ENCODE data around the gene ADD3. TPM values are rescaled to one million over a fixed set of nuclear protein-coding genes. Genes with fewer than 3 reads are reported as not detected.

ADD3 gene
- total and polyA plus RNA-seq, 2 of the 13 experiments (the other 11 are each of a cell fraction or from before 2014, with no cell fraction given) = 44.7 to 57.5 TPM

DNA sequence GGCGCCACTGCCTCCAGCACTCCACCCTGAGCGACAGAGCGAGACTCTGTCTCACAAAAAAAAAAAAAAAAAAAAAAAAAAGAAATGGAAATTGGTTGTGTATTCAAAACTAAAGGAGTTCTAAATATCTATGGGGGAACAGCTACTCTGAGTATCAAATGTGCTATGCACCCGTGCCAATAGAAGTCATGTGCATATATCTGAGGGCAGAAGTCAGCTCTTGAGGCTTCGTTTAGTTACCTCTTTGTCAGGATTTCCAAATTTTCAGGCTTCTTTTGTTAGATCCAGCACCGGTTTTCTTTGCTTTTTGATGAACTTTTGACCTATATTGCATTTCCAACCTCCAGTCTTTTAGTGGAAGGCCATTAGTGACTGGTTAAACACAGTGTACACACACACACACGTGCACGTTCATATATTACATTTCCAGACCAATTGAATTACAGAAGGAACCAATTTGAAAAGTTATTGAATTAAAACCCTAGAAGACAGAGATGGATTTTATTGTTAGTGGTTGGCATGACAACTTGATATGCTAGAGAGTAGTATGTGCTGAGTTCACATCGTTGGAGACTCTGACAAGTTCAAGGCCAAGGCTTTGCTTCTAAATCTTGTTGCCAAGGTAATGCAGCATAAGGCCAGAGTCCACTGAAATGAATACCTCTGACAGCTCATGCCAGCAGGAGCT lies 33.1 kb upstream of the ADD3 start (continued):
- TF ChIP-seq HNF4A (CRISPR knock-in tag; IDR thresholded peaks at IDR 0.05) (peak; percentile 66), HINFP (CRISPR knock-in tag; IDR thresholded peaks at IDR 0.05; ENCODE audit: low read depth) (no peak), KLF16 (CRISPR knock-in tag; IDR thresholded peaks at IDR 0.05) (no peak), ZFX (CRISPR knock-in tag; IDR thresholded peaks at IDR 0.05; ENCODE audit: low read depth) (no peak), SCMH1 (CRISPR knock-in tag; IDR thresholded peaks at IDR 0.05; ENCODE audit: borderline replicate concordance) (no peak), SRSF4 (IDR thresholded peaks at IDR 0.05; ENCODE audit: low read depth, low read length, poor library complexity, severe bottlenecking) (no peak), SIX1 (CRISPR knock-in tag; IDR thresholded peaks at IDR 0.05; ENCODE audit: borderline replicate concordance) (no peak; the same call in 1 of the 2 replicates), XBP1 (CRISPR knock-in tag; IDR thresholded peaks at IDR 0.05) (no peak), KDM4B (CRISPR knock-in tag; IDR thresholded peaks at IDR 0.05) (no peak), ZFP41 (CRISPR knock-in tag; IDR thresholded peaks at IDR 0.05; ENCODE audit: borderline replicate concordance) (no peak), EHMT2 (IDR thresholded peaks at IDR 0.05; ENCODE audit: borderline replicate concordance, low read depth, low read length) (peak; percentile 59; the same call in 1 of the 2 replicates), ZSCAN29 (CRISPR knock-in tag; conservative IDR thresholded peaks at IDR 0.05) (no peak), ZNF605 (CRISPR knock-in tag; IDR thresholded peaks at IDR 0.05) (no peak), ZFYVE20 (CRISPR knock-in tag; IDR thresholded peaks at IDR 0.05; ENCODE audit: borderline replicate concordance, low read depth) (no peak), PRMT3 (CRISPR knock-in tag; IDR thresholded peaks at IDR 0.05; ENCODE audit: borderline replicate concordance, low read depth) (no peak), XRCC5 (optimal IDR thresholded peaks at IDR 0.05; ENCODE audit: low read length) (no peak), ZNF652 (CRISPR knock-in tag; IDR thresholded peaks at IDR 0.05; ENCODE audit: borderline replicate concordance, low read depth) (no peak), ZNF674 (CRISPR knock-in tag; IDR thresholded peaks at IDR 0.05; ENCODE audit: low read depth) (no peak), IRF1 (CRISPR knock-in tag; IDR thresholded peaks at IDR 0.05; ENCODE audit: low read depth) (no peak), SMAD3 (CRISPR knock-in tag; IDR thresholded peaks at IDR 0.05) (no peak)
- TF ChIP-seq, protein P1, sequence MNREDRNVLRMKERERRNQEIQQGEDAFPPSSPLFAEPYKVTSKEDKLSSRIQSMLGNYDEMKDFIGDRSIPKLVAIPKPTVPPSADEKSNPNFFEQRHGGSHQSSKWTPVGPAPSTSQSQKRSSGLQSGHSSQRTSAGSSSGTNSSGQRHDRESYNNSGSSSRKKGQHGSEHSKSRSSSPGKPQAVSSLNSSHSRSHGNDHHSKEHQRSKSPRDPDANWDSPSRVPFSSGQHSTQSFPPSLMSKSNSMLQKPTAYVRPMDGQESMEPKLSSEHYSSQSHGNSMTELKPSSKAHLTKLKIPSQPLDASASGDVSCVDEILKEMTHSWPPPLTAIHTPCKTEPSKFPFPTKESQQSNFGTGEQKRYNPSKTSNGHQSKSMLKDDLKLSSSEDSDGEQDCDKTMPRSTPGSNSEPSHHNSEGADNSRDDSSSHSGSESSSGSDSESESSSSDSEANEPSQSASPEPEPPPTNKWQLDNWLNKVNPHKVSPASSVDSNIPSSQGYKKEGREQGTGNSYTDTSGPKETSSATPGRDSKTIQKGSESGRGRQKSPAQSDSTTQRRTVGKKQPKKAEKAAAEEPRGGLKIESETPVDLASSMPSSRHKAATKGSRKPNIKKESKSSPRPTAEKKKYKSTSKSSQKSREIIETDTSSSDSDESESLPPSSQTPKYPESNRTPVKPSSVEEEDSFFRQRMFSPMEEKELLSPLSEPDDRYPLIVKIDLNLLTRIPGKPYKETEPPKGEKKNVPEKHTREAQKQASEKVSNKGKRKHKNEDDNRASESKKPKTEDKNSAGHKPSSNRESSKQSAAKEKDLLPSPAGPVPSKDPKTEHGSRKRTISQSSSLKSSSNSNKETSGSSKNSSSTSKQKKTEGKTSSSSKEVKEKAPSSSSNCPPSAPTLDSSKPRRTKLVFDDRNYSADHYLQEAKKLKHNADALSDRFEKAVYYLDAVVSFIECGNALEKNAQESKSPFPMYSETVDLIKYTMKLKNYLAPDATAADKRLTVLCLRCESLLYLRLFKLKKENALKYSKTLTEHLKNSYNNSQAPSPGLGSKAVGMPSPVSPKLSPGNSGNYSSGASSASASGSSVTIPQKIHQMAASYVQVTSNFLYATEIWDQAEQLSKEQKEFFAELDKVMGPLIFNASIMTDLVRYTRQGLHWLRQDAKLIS (CRISPR knock-in tag; IDR thresholded peaks at IDR 0.05) = no peak
- TF ChIP-seq, protein P2, sequence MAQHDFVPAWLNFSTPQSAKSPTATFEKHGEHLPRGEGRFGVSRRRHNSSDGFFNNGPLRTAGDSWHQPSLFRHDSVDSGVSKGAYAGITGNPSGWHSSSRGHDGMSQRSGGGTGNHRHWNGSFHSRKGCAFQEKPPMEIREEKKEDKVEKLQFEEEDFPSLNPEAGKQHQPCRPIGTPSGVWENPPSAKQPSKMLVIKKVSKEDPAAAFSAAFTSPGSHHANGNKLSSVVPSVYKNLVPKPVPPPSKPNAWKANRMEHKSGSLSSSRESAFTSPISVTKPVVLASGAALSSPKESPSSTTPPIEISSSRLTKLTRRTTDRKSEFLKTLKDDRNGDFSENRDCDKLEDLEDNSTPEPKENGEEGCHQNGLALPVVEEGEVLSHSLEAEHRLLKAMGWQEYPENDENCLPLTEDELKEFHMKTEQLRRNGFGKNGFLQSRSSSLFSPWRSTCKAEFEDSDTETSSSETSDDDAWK (CRISPR knock-in tag; IDR thresholded peaks at IDR 0.05) = no peak

Data from HepG2 (cell line).